Liver (tissue), 9 donors: Measurements from ENCODE around the gene RAPGEF4. TPM values are rescaled to one million over a fixed set of nuclear protein-coding genes. Genes with fewer than 3 reads are reported as not detected.

Experiments
- DNase-seq: peaks from one replicate; pipeline ENCODE4 v3.0.0-alpha.2; 2017; ENCODE audit warnings: low spot score
- H3K27ac ChIP-seq, 2 donors: one replicate each; pipeline ENCODE4 v1.7.0; 2013; ENCODE audit warnings: inconsistent platforms in 2 of 2, low read length in 2 of 2, control low read depth in 1 of 2, low read depth in 1 of 2, mild to moderate bottlenecking in 1 of 2
- H3K27me3 ChIP-seq, 4 donors: one replicate each; pipeline versions ENCODE4 v1.6.1 to v1.7.0; 2013; ENCODE audit warnings: low read length in 3 of 4, inconsistent platforms in 1 of 4, mild to moderate bottlenecking in 1 of 4, moderate library complexity in 1 of 4; ENCODE audit not compliant: control insufficient read depth in 4 of 4, insufficient read depth in 4 of 4
- H3K36me3 ChIP-seq, 4 donors: one replicate each; pipeline versions ENCODE4 v1.6.1 to v1.7.0; 2013; ENCODE audit warnings: low read length in 3 of 4, mild to moderate bottlenecking in 3 of 4, low read depth in 1 of 4, moderate library complexity in 1 of 4; ENCODE audit not compliant: control insufficient read depth in 4 of 4, insufficient read depth in 3 of 4
- H3K4me1 ChIP-seq, 4 donors: one replicate each; pipeline versions ENCODE4 v1.6.1 to v1.7.0; 2013; ENCODE audit warnings: low read length in 3 of 4, mild to moderate bottlenecking in 3 of 4, moderate library complexity in 1 of 4; ENCODE audit not compliant: control insufficient read depth in 4 of 4, insufficient read depth in 4 of 4
- H3K4me3 ChIP-seq, 3 donors: one replicate each; pipeline versions ENCODE4 v1.6.1 to v1.7.0; 2013; ENCODE audit warnings: low read length in 3 of 3, control low read depth in 1 of 3, low read depth in 1 of 3, mild to moderate bottlenecking in 1 of 3
- H3K9ac ChIP-seq, 2 donors: one replicate each; pipeline ENCODE4 v1.7.0; 2013; ENCODE audit warnings: low read length in 2 of 2, mild to moderate bottlenecking in 2 of 2, moderate library complexity in 2 of 2, control low read depth in 1 of 2, low read depth in 1 of 2
- H3K9me3 ChIP-seq, 4 donors: one replicate each; pipeline versions ENCODE4 v1.6.1 to v1.7.0; 2013; ENCODE audit warnings: low read length in 3 of 4; ENCODE audit not compliant: control insufficient read depth in 4 of 4
- ATF3 ChIP-seq: IDR thresholded peaks from 2 replicates; pipeline ENCODE4 v1.6.1; 2016; ENCODE audit warnings: antibody characterized with exemption
- CTCF ChIP-seq: fragments of 150-350 bp; IDR thresholded peaks from 2 replicates; pipeline ENCODE4 v1.5.1; 2017; ENCODE audit warnings: improper control_type of control experiment, low read depth, low read length; ENCODE audit not compliant: missing input control
- EGR1 ChIP-seq, 2 donors: IDR thresholded peaks; 2 replicates each; pipeline ENCODE4 v1.6.1; 2016 to 2018; ENCODE audit warnings: antibody characterized with exemption in 2 of 2, low read depth in 2 of 2
- FOXA1 ChIP-seq: IDR thresholded peaks from 2 replicates; pipeline ENCODE4 v1.6.1; 2016; ENCODE audit warnings: antibody characterized with exemption
- FOXA2 ChIP-seq: IDR thresholded peaks from 2 replicates; pipeline ENCODE4 v1.6.1; 2016; ENCODE audit warnings: antibody characterized with exemption
- GABPA ChIP-seq, 2 donors: IDR thresholded peaks in 1 of 2; conservative IDR thresholded peaks in 1 of 2; 2 replicates each; pipeline ENCODE4 v1.6.1; 2016; ENCODE audit warnings: antibody characterized with exemption in 2 of 2, mild to moderate bottlenecking in 1 of 2, moderate library complexity in 1 of 2
- HNF4A ChIP-seq, 2 donors: conservative IDR thresholded peaks; 2 replicates each; pipeline ENCODE4 v1.6.1; 2016; ENCODE audit warnings: antibody characterized with exemption in 2 of 2, mild to moderate bottlenecking in 2 of 2
- HNF4G ChIP-seq: IDR thresholded peaks from 2 replicates; pipeline ENCODE4 v1.6.1; 2016; ENCODE audit warnings: antibody characterized with exemption
- JUND ChIP-seq, 2 donors: IDR thresholded peaks; 2 replicates each; pipeline ENCODE4 v1.6.1; 2016; ENCODE audit warnings: antibody characterized with exemption in 2 of 2
- MAX ChIP-seq: IDR thresholded peaks from 2 replicates; pipeline ENCODE4 v1.6.1; 2016; ENCODE audit warnings: antibody characterized with exemption
- RAD21 ChIP-seq, 2 donors: IDR thresholded peaks; 2 replicates each; pipeline ENCODE4 v1.6.1; 2016; ENCODE audit warnings: antibody characterized with exemption in 2 of 2, mild to moderate bottlenecking in 2 of 2
- RXRA ChIP-seq, 2 donors: IDR thresholded peaks; 2 replicates each; pipeline ENCODE4 v1.6.1; 2017 to 2018; ENCODE audit warnings: antibody characterized with exemption in 2 of 2, mild to moderate bottlenecking in 1 of 2
- SP1 ChIP-seq: IDR thresholded peaks from 2 replicates; pipeline ENCODE4 v1.6.1; 2018; ENCODE audit warnings: antibody characterized with exemption, mild to moderate bottlenecking
- TAF1 ChIP-seq: conservative IDR thresholded peaks from 2 replicates; pipeline ENCODE4 v1.6.1; 2016; ENCODE audit warnings: antibody characterized with exemption, mild to moderate bottlenecking
- WGBS: extraction: QIAGEN DNeasy Blood & Tissue Kit; methylation state at CpG from one replicate; pipeline ENCODE4 v1.1.7; 2013; 5-methylcytosine and 5-hydroxymethylcytosine counted together
- polyA plus RNA-seq, 2 donors: library from polyadenylated mRNA; stranded (reverse) in 1 of 2; unstranded in 1 of 2; fragments of 200-250 nt in 1 of 2; fragments of >200 nt in 1 of 2; fragmentation: Nextera tagmentation in 1 of 2; extraction: Ambion mirVana in 1 of 2; gene quantifications; one replicate each; pipeline versions ENCODE4 v1.2.1 to v1.2.3, GENCODE V29; 2013 to 2015
- total RNA-seq, 2 donors: library from RNA; depleted of rRNA; stranded (reverse); fragments of >200 nt; gene quantifications; one replicate each; pipeline ENCODE4 v1.2.3, GENCODE V29; 2014
- donor health status: healthy.
- donor health status: healthy.
- donor health status: healthy.
- donor health status: healthy.
- donor health status: healthy.

The RAPGEF4 gene
- total and polyA plus RNA-seq, 4 donors, result 1.5 to 18.2 (median 8.3) TPM

- Histone ChIP-seq H3K4me1 (no peaks in the 10 kb centered on the region), H3K27me3 (no peaks in the 10 kb centered on the region), H3K9me3 (no peaks in the 10 kb centered on the region), H3K9ac (no peak overlapping the region), H3K4me3 (no peak overlapping the region), H3K36me3 (no peaks in the 10 kb centered on the region), H3K27ac (no peak overlapping the region)
- TF ChIP-seq RAD21 (IDR thresholded peaks at IDR 0.05) (peak; percentile 65 to 75), CTCF (peak; percentile 55), SP1 (no peak)
- DNase-seq, result no peak
- WGBS, result 57% methylated on average over 11 of the region's 11 CpGs
Measured at GRCh38 chr2:172704072-172704936, 31.3 kb upstream of the RAPGEF4 start.

GRCh38 chr2:172705352-172705751 lies 30.3 kb upstream of the RAPGEF4 start:
- no peak overlapping the region for H3K4me3 ChIP-seq
- H3K27me3 ChIP-seq, result no peaks in the 10 kb centered on the region
- DNase-seq, result no peak
- no peak overlapping the region for H3K9ac ChIP-seq
- no peaks in the 10 kb centered on the region for H3K36me3 ChIP-seq
- TF ChIP-seq ATF3, result no peak
- TF ChIP-seq CTCF, result no peak
- TF ChIP-seq SP1, result no peak
- TF ChIP-seq TAF1, result no peak
- TF ChIP-seq HNF4A (conservative IDR thresholded peaks at IDR 0.05), result no peak
- TF ChIP-seq FOXA1, result no peak
- TF ChIP-seq HNF4G, result no peak
- TF ChIP-seq EGR1 (IDR thresholded peaks at IDR 0.05; ENCODE audit: low read depth in 2 of 2), result no peak
- TF ChIP-seq GABPA (IDR thresholded peaks at IDR 0.05 in 1 of 2, conservative IDR thresholded peaks at IDR 0.05 in 1 of 2), result no peak
- TF ChIP-seq JUND (IDR thresholded peaks at IDR 0.05), result no peak
- no peak for TF ChIP-seq FOXA2
- no peak for TF ChIP-seq RXRA (IDR thresholded peaks at IDR 0.05)
- TF ChIP-seq MAX, result no peak
- no peak for TF ChIP-seq RAD21 (IDR thresholded peaks at IDR 0.05)
- no peaks in the 10 kb centered on the region for H3K4me1 ChIP-seq
- no peaks in the 10 kb centered on the region for H3K9me3 ChIP-seq
- WGBS, result 76% methylated on average over 2 of the region's 2 CpGs
- no peak overlapping the region for H3K27ac ChIP-seq
